SK-N-SH (cell line): ENCODE results near the gene CAPN9. TPM values are rescaled to one million over a fixed set of nuclear protein-coding genes. Genes with fewer than 3 reads are reported as not detected.

ENCODE experiments used
- CTCF ChIA-PET: fragments of 300-600, 350-600 bp; formaldehyde crosslinking; extraction: SDS; loops from one replicate; lab custom pipeline; 2021; lab: Yijun Ruan, JAX
- POLR2A ChIA-PET: fragments of 350-600 bp; sonication (Branson Sonifier 250); formaldehyde crosslinking; extraction: SDS; loops from one replicate; lab custom pipeline; 2020; ENCODE audit warnings: antibody characterized with exemption, inconsistent platforms; lab: Yijun Ruan, JAX
- DNase-seq: peaks from one replicate; pipeline ENCODE4 v3.0.0; 2012
- H2AFZ ChIP-seq: fragments of 200-600 bp; sonication (generic); 2 replicates; pipeline ENCODE4 v1.8.1; 2016; ENCODE audit warnings: antibody characterized with exemption, mild to moderate bottlenecking, low read depth
- H3F3A ChIP-seq: fragments of 200-600 bp; sonication (generic); replicated peaks from 2 replicates; pipeline ENCODE3; 2016; ENCODE audit warnings: antibody characterized with exemption, mild to moderate bottlenecking; ENCODE audit not compliant: insufficient read depth
- H3K27ac ChIP-seq, 2 experiments: fragments of 200-500 bp in 1 of 2; fragments of 200-600 bp in 1 of 2; sonication (Bioruptor generic) in 1 of 2; sonication (generic), shearing (Covaris generic) in 1 of 2; 2 replicates each; pipeline versions ENCODE4 v1.5.1 to v1.6.1; 2014 to 2016; ENCODE audit warnings: low read depth in 2 of 2, inconsistent platforms in 1 of 2, low read length in 1 of 2, mild to moderate bottlenecking in 1 of 2, mixed read lengths in 1 of 2
- H3K27me3 ChIP-seq: fragments of 200-600 bp; sonication (generic), shearing (Covaris generic); 2 replicates; pipeline ENCODE4 v1.6.1; 2016; ENCODE audit warnings: mixed run types; ENCODE audit not compliant: insufficient read depth
- H3K36me3 ChIP-seq, 2 experiments: fragments of 200-500 bp in 1 of 2; fragments of 200-600 bp in 1 of 2; sonication (Bioruptor generic) in 1 of 2; sonication (generic) in 1 of 2; replicated peaks in 1 of 2; 2 replicates each; pipeline versions ENCODE3 to v1.5.1; 2014 to 2016; ENCODE audit warnings: low read length in 1 of 2, mild to moderate bottlenecking in 1 of 2; ENCODE audit not compliant: insufficient read depth in 2 of 2, control insufficient read depth in 1 of 2
- H3K4me1 ChIP-seq, 2 experiments: fragments of 200-500 bp in 1 of 2; fragments of 200-600 bp in 1 of 2; sonication (Bioruptor generic) in 1 of 2; sonication (generic), shearing (Covaris generic) in 1 of 2; 2 replicates each; pipeline versions ENCODE4 v1.5.1 to v1.6.1; 2014 to 2016; ENCODE audit warnings: low read depth in 1 of 2, low read length in 1 of 2, mixed run types in 1 of 2; ENCODE audit not compliant: insufficient read depth in 2 of 2, control insufficient read depth in 1 of 2
- H3K4me2 ChIP-seq: fragments of 200-600 bp; sonication (generic), shearing (Covaris generic); 2 replicates; pipeline ENCODE4 v1.6.1; 2017; ENCODE audit warnings: mixed run types
- H3K4me3 ChIP-seq, 2 experiments: fragments of 200-500 bp in 1 of 2; fragments of 200-600 bp in 1 of 2; sonication (Bioruptor generic) in 1 of 2; sonication (generic), shearing (Covaris generic) in 1 of 2; 2 replicates each; pipeline versions ENCODE4 v1.5.1 to v1.8.1; 2014 to 2016; ENCODE audit warnings: low read depth in 2 of 2, inconsistent platforms in 1 of 2, low read length in 1 of 2, mild to moderate bottlenecking in 1 of 2, mixed read lengths in 1 of 2, moderate library complexity in 1 of 2
- H3K79me2 ChIP-seq: fragments of 200-600 bp; sonication (generic); 2 replicates; pipeline ENCODE4 v1.8.1; 2017; ENCODE audit warnings: mild to moderate bottlenecking; ENCODE audit not compliant: insufficient read depth
- H3K9ac ChIP-seq: fragments of 200-600 bp; sonication (generic); 2 replicates; pipeline ENCODE4 v1.6.1; 2017; ENCODE audit warnings: mixed run types
- H3K9me2 ChIP-seq: fragments of 200-600 bp; sonication (generic); 2 replicates; pipeline ENCODE4 v1.6.1; 2017; ENCODE audit warnings: mixed run types
- H3K9me3 ChIP-seq: fragments of 200-600 bp; sonication (generic); 2 replicates; pipeline ENCODE4 v1.6.1; 2017; ENCODE audit warnings: mixed run types, mild to moderate bottlenecking, moderate library complexity
- H4K20me1 ChIP-seq: fragments of 200-600 bp; sonication (generic); 2 replicates; pipeline ENCODE4 v1.6.1; 2017; ENCODE audit warnings: mild to moderate bottlenecking, mixed run types; ENCODE audit not compliant: insufficient read depth
- CHD2 ChIP-seq: fragments of 150-350 bp; IDR thresholded peaks from 2 replicates; pipeline ENCODE4 v1.6.1; 2018; ENCODE audit warnings: low read length; ENCODE audit not compliant: partially characterized antibody
- CTCF ChIP-seq: fragments of 200-600 bp; sonication (generic); IDR thresholded peaks from 2 replicates; pipeline ENCODE4 v1.6.1; 2017; ENCODE audit warnings: antibody characterized with exemption, mild to moderate bottlenecking, moderate library complexity
- EP300 ChIP-seq, 2 experiments: IDR thresholded peaks; 2 replicates each; pipeline versions ENCODE4 v1.4.0 to v1.6.1; 2012; ENCODE audit warnings: borderline replicate concordance in 1 of 2, low read depth in 1 of 2, low read length in 1 of 2
- EZH2phosphoT487 ChIP-seq: fragments of 200-600 bp; sonication (generic); IDR thresholded peaks from 2 replicates; pipeline ENCODE4 v1.6.1; 2017; ENCODE audit warnings: low read depth, mixed run types, mild to moderate bottlenecking, antibody characterized with exemption, moderate library complexity, borderline replicate concordance
- FOSL2 ChIP-seq: IDR thresholded peaks from 2 replicates; pipeline ENCODE4 v1.4.0; 2012; ENCODE audit warnings: low read depth, mild to moderate bottlenecking, moderate library complexity, borderline replicate concordance
- FOXJ3 ChIP-seq: sonication (generic); formaldehyde crosslinking; IDR thresholded peaks from 2 replicates; pipeline ENCODE4 v1.5.1; 2020; ENCODE audit warnings: mild to moderate bottlenecking, missing genetic modification reagents
- JUND ChIP-seq: IDR thresholded peaks from 2 replicates; pipeline ENCODE4 v1.4.0; 2012
- MAX ChIP-seq: IDR thresholded peaks from 2 replicates; pipeline ENCODE4 v1.4.0; 2012; ENCODE audit warnings: low read depth
- MEF2A ChIP-seq: IDR thresholded peaks from 2 replicates; pipeline ENCODE4 v1.4.0; 2012; ENCODE audit warnings: low read depth, borderline replicate concordance
- MXI1 ChIP-seq: IDR thresholded peaks from 2 replicates; pipeline ENCODE4 v1.6.1; 2012; ENCODE audit warnings: mild to moderate bottlenecking, low read depth, low read length, improper control_type of control experiment
- PBX3 ChIP-seq: IDR thresholded peaks from 2 replicates; pipeline ENCODE4; 2012
- RCOR1 ChIP-seq: fragments of 150-350 bp; IDR thresholded peaks from 2 replicates; pipeline ENCODE4 v1.6.1; 2017; ENCODE audit warnings: antibody characterized with exemption, low read length
- REST ChIP-seq: IDR thresholded peaks from 2 replicates; pipeline ENCODE4 v1.6.1; 2012; ENCODE audit warnings: mild to moderate bottlenecking, low read depth, low read length, moderate library complexity
- RFX5 ChIP-seq: IDR thresholded peaks from 2 replicates; pipeline ENCODE4 v1.6.1; 2012; ENCODE audit warnings: mild to moderate bottlenecking, improper control_type of control experiment, low read length
- SIN3A ChIP-seq: IDR thresholded peaks from 2 replicates; pipeline ENCODE4 v1.6.1; 2012; ENCODE audit warnings: low read depth, mild to moderate bottlenecking, low read length, moderate library complexity, borderline replicate concordance
- SMC3 ChIP-seq: IDR thresholded peaks from 2 replicates; pipeline ENCODE4 v1.6.1; 2012; ENCODE audit warnings: low read depth, low read length, improper control_type of control experiment
- TAF1 ChIP-seq: IDR thresholded peaks from 2 replicates; pipeline ENCODE4 v1.6.1; 2012; ENCODE audit warnings: low read depth, mild to moderate bottlenecking, low read length, moderate library complexity, borderline replicate concordance
- TEAD4 ChIP-seq: IDR thresholded peaks from 2 replicates; pipeline ENCODE4 v1.4.0; 2012; ENCODE audit warnings: mild to moderate bottlenecking, borderline replicate concordance; ENCODE audit not compliant: insufficient read depth
- WGBS: methylation state at CpG from one replicate; pipeline ENCODE4 v1.1.6; 2017; ENCODE audit warnings: low lambda C conversion rate; 5-methylcytosine and 5-hydroxymethylcytosine counted together
- polyA plus RNA-seq, 3 experiments: library from polyadenylated mRNA; depleted of rRNA; stranded (reverse); fragments of >200 nt; gene quantifications; 2 replicates each; pipeline ENCODE4 v1.2.3, GENCODE V29; 2012

Gene CAPN9
- polyA plus RNA-seq, 1 of the 3 experiments (the other 2 are of a cell fraction) = not detected

GRCh38 chr1:230700132-230700531, 47.1 kb upstream of the CAPN9 start:
- CTCF ChIA-PET = no interaction called here
- no peaks in the 10 kb centered on the region for H3K27me3 ChIP-seq
- H3K4me1 ChIP-seq = no peaks in the 10 kb centered on the region
- no peaks in the 10 kb centered on the region for H3K9me2 ChIP-seq
- no peak for DNase-seq
- no peak overlapping the region for H3K9ac ChIP-seq
- H3K4me2 ChIP-seq = no peak overlapping the region
- no peak for TF ChIP-seq FOSL2
- TF ChIP-seq, all 33 proteins: peak for 0
- no peaks in the 10 kb centered on the region for H3K9me3 ChIP-seq
- H3F3A ChIP-seq = no peaks in the 10 kb centered on the region
- H2AFZ ChIP-seq = no peak overlapping the region
- POLR2A ChIA-PET = no interaction called here
- no peaks in the 10 kb centered on the region for H3K79me2 ChIP-seq
- no peak overlapping the region for H3K27ac ChIP-seq
- H3K36me3 ChIP-seq = no peaks in the 10 kb centered on the region
- no peaks in the 10 kb centered on the region for H4K20me1 ChIP-seq
- H3K4me3 ChIP-seq = no peak overlapping the region
- 63% methylated on average over 4 of the region's 4 CpGs for WGBS

- no peak overlapping the region for H2AFZ ChIP-seq
- no peak for TF ChIP-seq MEF2A
- TF ChIP-seq SMC3 = no peak
- TF ChIP-seq PBX3 = no peak
- TF ChIP-seq TAF1 = no peak
- TF ChIP-seq MXI1 = no peak
- no peak for TF ChIP-seq FOSL2
- no peak for TF ChIP-seq FOXJ3 (CRISPR knock-in tag)
- TF ChIP-seq CTCF = no peak
- no peak for TF ChIP-seq REST
- no peak for TF ChIP-seq SIN3A
- TF ChIP-seq JUND = no peak
- no peak for TF ChIP-seq EP300 (IDR thresholded peaks at IDR 0.05; ENCODE audit: borderline replicate concordance in 1 of 2, low read depth in 1 of 2, low read length in 1 of 2)
- no peak for TF ChIP-seq CHD2
- no peak for TF ChIP-seq RCOR1
- no peak for TF ChIP-seq TEAD4
- TF ChIP-seq RFX5 = no peak
- TF ChIP-seq MAX = no peak
- TF ChIP-seq EZH2phosphoT487 = no peak
- H3K9me3 ChIP-seq = no peaks in the 10 kb centered on the region
- no peaks in the 10 kb centered on the region for H3K36me3 ChIP-seq
- no peak overlapping the region for H3K27ac ChIP-seq
- H4K20me1 ChIP-seq = no peaks in the 10 kb centered on the region
- 73% methylated on average over 17 of the region's 17 CpGs for WGBS
- no peak overlapping the region for H3K4me2 ChIP-seq
- H3K4me3 ChIP-seq = no peak overlapping the region
- DNase-seq = no peak
- no peaks in the 10 kb centered on the region for H3K4me1 ChIP-seq
- CTCF ChIA-PET = interaction anchor here (0.7 to 1.5 kb wide), 2 partner anchors 11 to 19 kb away, joined by 3 to 4 read pairs; no protein-coding TSS in a partner anchor
- H3F3A ChIP-seq = no peaks in the 10 kb centered on the region
- POLR2A ChIA-PET = no interaction called here
- H3K9me2 ChIP-seq = no peaks in the 10 kb centered on the region
- H3K9ac ChIP-seq = no peak overlapping the region
- no peaks in the 10 kb centered on the region for H3K27me3 ChIP-seq
- no peaks in the 10 kb centered on the region for H3K79me2 ChIP-seq
Measured at GRCh38 chr1:230701434-230701833, 45.8 kb upstream of the CAPN9 start.
